ENCODE measurements around the gene KPNA6.

GRCh38 chr1:32071758-32072621 is 35.9 kb upstream of the KPNA6 start:
- no peak for TF ChIP-seq CTCF (IDR thresholded peaks at IDR 0.05; ENCODE audit: insufficient read depth, low read length, poor library complexity, severe bottlenecking)
- TF ChIP-seq EZH2phosphoT487 (conservative IDR thresholded peaks at IDR 0.05; ENCODE audit: low read length), result no peak

All from SU-DHL-6 (cell line).